HG02840 (cell line): Measurements from ENCODE around the gene FRMD3.
"Not testable (repeated sequence)": the region's sequence is repeated elsewhere in the genome, so short reads cannot be mapped to it uniquely, and the experiment has no call there.

ENCODE experiments used
- ATAC-seq: cut with Tn5 transposase; IDR thresholded peaks from one replicate; pipeline ENCODE4 v1.9.1; 2021; ENCODE audit warnings: mild to moderate bottlenecking, moderate library complexity, moderate number of reproducible peaks; ENCODE audit not compliant: unreplicated experiment, low FRiP score

FRMD3 gene

DNA sequence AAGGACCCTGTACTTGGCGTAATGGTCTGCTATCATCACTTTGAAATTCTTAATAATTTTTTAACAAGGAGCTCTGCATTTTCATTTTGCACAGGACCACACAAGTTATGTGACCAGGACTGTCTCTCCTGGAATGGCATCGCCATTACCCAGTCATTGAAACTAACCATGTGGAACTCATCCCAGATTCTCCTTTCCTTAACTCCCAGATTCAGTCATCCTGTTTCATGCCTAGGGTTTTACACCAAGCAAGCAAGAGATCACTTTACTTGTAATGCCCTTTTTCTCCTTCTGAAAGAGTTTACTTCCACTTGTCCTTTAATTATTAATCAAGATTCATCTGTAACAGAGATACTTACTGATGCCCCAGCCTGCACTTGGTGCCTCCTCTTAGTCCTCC lies 12.0 kb downstream of the FRMD3 start:
- ATAC-seq, result no peak

DNA sequence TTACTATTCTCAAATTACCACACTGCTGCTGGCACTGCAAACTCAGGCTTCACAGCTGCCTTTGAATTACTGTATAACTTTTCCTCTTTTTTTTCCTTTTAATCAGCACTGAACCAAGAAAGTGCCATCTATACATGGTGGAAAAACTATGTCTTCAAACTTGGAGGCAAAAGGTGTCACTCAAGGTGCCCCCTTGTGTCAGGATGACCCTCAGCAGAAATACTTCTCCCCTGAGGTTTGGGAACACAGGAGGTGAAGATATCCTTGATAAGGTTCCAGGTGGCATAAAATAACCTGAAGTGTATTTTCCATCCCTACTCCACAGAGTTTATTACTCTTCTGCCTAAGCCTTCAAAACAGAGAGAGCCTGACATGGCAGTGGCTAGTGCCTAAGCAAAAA lies 14.5 kb downstream of the FRMD3 start:
- no peak for ATAC-seq

DNA sequence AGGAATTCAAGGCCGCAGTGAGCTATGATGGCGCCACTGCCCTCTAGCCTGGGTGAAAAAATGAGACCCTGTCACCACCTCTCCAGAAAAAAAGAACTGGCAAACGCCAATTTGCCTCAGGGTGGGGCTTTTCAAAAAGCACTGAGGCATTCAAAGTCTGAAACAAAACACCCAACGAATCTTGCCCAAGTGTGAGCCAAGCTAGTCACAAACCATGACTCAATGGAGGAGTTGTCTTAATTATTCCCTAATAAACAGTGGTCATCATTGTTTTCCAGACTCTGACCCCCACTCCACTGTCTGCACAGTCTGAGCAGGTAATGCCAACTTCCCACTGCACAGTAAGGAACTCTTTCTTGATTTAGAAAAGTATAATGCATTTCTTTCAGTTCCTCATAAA lies 16.8 kb downstream of the FRMD3 start:
- no peak for ATAC-seq

DNA sequence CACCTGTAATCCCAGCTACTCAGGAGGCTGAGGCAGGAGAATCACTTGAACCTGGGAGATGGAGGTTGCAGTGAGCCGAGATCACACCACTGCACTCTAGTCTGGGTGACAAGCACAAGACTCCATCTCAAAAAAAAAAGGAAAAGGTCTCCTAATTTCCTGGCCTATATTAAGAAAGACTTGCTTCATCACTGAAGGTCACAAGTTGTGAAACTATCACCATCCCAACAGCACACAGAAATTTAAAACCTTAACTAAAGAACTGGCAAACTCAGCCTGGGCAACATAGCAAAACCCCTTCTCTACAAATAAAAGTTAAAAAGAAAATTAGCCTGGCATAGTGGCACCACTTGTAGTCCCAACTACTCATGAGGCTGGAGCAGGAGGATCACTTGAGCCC lies 17.2 kb downstream of the FRMD3 start:
- no peak for ATAC-seq

GRCh38 chr9:83520292-83520691 lies 17.9 kb downstream of the FRMD3 start:
- no peak for ATAC-seq

GRCh38 chr9:83517980-83518379 lies 20.2 kb downstream of the FRMD3 start:
- not testable (repeated sequence) for ATAC-seq

- no peak for ATAC-seq
Observed at GRCh38 chr9:83514767-83515166, 23.4 kb downstream of the FRMD3 start.

GRCh38 chr9:83512621-83513020 lies 25.6 kb downstream of the FRMD3 start:
- no peak for ATAC-seq

DNA sequence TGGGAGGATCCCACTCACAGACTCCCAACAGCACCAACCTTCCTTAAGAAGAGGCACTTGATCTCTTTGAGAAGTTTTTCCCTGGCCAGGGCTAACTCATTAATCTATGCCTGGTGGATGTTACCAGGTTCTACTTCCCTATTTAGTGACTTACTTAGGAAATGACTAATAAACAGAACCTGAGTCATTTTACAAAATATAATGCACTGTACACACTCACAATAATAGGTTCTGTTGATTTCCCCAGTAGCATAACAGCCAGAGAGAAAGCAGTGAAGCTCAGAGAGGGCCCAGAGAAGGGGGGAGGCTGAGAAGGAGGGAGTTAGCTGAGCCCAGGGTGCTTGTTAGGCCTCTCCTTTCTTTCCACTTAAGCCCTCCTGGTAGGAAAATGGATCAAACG lies 27.1 kb downstream of the FRMD3 start:
- peak; percentile 95 for ATAC-seq

- no peak for ATAC-seq
Observed at GRCh38 chr9:83509402-83509801, 28.8 kb downstream of the FRMD3 start.

DNA sequence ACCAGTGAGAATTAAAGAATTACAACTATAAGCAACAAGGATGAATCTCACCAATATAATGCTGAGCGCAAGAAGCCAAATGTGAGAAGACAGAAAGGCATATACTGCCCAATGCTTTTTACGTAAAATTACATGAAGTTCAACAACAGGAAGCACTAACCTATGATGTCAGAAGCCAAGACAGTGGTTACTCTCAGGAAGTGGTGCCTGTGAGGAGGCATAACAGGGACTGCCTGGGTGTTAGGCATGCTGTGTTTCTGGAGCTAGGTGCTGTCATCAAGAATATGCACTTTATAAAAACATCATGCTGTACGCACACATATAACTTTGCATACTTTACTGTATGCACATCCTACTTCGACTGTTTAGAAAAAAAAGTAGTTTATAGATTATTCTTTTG lies 30.1 kb downstream of the FRMD3 start:
- no peak for ATAC-seq

DNA sequence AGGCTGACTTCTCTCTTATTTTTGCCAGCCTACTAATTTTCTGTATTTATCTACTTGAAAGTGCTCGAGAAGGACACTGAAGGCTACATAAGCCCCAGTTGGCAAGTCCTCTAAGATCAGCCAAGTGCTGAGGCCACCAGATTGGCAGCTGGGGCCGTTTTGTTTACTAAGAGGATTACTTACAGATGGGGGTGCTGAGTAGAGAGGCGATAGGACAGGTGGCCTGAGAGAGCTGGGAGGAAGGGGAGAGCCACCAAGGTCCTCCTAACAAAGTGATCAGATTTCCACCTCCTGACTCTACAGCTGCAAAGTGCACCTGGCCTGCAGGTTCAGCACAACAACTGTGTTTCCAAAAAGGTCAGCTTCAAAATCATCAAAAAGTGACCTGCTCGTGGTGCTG lies 32.9 kb downstream of the FRMD3 start:
- no peak for ATAC-seq

DNA sequence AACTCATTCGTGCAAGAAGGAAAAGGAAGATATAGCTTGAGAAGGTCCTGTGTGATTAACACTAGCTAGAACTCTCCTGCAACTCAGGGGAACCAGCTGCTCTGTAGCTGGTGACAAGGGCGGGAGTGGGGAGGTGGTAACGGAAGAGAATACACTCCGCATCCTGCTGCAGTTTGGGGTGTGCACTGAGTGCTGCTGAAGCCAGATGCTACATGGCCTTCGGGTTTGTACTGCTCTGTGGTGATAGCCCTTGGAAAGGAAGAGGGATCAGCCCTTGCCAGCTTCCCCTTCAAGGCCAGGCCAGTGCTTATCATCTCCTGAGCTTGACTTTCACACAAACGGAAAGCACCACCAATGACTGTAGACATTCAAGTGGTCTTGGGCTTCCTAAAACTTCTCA lies 34.3 kb downstream of the FRMD3 start:
- ATAC-seq, result no peak

GRCh38 chr9:83501565-83501964 lies 36.6 kb downstream of the FRMD3 start:
- ATAC-seq, result no peak

- ATAC-seq, result no peak
Observed at GRCh38 chr9:83497441-83497840, 40.8 kb downstream of the FRMD3 start.

DNA sequence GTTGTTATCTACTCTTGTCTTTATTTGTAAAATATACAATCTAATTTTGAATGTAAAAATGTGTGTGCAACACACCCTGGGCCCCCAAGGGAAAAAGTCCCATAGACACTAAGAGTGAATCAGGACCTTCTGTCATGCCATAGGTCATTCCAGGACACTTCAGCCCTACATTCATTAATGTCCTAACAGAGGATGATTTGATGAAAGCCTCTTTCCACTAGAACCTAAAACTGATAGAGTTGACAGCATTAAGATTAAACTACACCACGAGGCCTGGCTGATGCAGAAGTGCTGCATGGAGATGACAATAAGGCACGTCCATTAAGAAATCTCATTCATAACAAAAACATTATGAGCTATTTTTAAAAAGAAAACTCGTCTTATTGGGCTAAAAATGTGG lies 46.2 kb downstream of the FRMD3 start:
- ATAC-seq, result no peak

GRCh38 chr9:83491413-83491812 lies 46.8 kb downstream of the FRMD3 start:
- no peak for ATAC-seq

DNA sequence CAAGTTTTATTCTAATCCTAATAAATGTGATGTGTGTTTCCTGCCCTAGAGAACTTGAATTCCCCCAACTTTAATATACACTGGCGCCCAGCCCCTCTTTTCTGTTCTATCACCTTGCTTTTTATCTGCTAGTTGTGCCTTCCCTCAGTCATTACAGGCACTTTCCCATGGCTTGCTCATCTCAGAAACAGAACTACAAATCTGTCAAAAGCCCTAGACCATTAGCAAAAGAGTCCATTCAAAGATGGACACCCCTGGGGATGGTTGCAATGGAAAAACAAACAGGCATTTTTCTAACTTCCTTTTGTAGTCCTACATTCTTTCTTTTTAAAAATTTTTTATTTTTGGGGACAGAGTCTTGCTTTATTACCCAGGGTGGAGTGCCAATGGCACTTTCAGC lies 48.2 kb downstream of the FRMD3 start:
- no peak for ATAC-seq

DNA sequence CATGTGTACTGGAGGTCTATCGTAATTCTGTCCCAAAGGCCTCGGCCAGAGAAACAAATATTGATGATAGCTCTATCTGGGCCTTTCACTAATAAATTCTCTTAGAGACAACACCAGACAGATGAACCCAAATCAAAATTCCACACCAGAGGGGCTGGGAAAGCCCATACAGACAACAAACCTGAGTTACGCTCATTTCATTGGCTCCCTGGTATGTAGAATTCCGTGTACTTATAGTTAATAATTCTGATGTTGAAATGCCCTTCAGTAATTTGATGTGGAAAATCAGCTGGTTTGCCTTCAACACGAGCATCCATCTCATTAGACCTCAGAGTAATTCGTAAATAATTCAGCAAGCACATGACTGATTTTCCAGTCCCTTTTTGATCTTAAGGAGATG lies 53.2 kb downstream of the FRMD3 start:
- no peak for ATAC-seq

DNA sequence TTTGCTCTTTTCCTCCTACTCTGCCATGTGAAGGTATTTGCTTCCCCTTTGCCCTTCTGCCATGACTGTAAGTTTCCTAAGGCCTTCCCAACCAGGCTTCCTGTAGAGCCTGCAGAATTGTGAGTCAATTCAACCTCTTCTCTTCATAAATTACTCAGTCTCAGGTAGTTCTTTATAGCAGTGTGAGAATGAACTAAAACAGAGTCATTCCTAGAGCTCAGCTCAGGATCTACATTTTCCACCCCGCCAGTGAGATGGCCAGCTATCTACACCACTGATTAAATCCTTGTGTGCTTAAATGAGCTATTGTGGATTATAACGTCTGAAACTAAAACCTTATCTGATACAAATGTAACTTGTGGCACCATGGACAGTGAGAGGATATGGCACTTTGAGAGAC lies 55.0 kb downstream of the FRMD3 start:
- no peak for ATAC-seq

DNA sequence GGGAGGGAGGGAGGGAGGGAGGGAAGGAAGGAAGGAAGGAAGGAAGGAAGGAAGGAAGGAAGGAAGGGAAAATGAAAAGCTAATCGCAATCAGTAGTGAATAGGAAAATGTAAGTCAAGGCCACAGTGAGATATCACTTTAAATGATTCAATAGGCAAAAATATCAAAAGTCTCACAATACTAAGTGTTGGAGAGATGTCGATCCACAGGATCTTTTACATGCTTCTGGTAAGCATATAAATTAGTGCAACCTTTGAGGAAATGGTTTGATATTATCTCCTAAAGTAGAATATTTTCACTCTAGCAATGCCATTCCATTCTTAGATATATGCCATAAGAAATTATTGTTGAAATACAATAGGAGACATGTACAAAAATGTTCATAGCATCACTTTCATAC lies 58.4 kb downstream of the FRMD3 start:
- ATAC-seq, result no peak

DNA sequence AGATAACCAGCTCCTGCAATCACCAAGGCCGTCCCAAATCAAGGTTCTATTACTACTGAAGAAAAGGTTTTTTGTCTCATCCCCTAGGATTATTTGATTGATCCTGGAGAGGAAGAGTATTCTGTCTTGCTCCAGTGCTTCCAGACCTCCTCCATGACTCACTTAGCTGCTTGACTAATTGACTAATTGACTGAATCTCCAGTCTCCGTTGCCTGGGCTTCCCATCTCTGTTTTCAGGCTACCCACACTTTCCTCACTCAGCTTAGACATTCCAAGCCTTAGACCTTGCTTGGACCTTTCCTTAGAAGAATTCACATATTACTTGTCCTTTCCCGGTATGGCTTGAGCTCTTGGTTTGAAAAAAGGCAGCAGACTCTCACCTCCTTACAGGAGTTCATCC lies 60.6 kb downstream of the FRMD3 start:
- no peak for ATAC-seq

DNA sequence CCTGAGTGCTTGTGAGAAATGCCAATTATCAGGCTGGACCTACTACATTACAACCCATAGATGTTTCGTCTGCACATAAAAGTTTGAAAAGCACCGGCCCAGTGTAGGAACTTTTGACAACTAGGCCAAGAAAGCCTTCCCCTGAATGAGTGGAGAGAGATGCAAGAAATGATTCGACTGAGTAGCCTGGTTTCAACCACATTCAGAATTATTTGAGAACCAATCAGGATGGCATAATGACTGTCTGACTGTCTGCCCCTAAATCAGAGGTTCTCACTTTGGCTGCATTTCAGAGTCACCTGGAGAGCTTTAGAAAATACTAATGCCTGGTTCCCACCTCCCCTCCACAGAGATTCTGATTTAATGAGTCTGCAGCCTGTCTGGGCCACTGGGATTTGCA lies 61.1 kb downstream of the FRMD3 start:
- no peak for ATAC-seq

DNA sequence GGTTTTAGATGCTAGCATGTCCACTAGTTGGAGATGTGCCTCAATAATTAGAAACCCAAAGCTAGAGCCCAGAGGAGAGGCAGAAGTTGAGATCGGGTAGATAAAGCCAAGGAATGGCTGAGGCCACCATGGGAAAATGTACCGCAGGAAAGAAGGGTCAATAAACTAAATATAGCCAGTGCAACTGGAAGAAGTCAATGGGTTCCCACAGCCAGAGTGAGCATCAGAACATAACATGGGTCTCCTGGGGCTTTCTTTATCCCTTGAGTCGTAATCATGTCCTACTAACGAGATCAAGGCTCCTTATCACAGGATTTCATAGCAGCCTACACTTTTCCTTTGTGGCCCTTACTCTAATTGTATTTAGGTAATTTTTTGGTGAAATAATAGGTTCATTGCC lies 61.7 kb downstream of the FRMD3 start:
- ATAC-seq, result no peak
